ENCODE results near the gene CSNK2B. TPM values are rescaled to one million over a fixed set of nuclear protein-coding genes. Genes with fewer than 3 reads are reported as not detected.

CSNK2B gene
- total RNA-seq, 1 experiment from 2014 or later = 219 TPM

- peaks cover 5% of the 10 kb centered on the region; the same call in 1 of the 2 replicates for H3K36me3 ChIP-seq (ENCODE audit: control insufficient read depth, insufficient read depth, low read length)
Measured at GRCh38 chr6:31660381-31661261, 5.3 kb upstream of the CSNK2B start, which contains the start of gene C6orf47. Gene C6orf47, minus strand, starts transcription at chr6:31660778. Its CDS starts 831 bp downstream, at chr6:31659947.

More at GRCh38 chr6:31660381-31661261, 5.3 kb upstream of the CSNK2B start, which contains the start of gene C6orf47:
- no TSS peak for BruUV-seq (replicated peaks)
- CTCF ChIA-PET = interaction anchor here (0.7 kb wide), 1 partner anchor 9 kb away, joined by 6 read pairs; no protein-coding TSS in a partner anchor
- intact Hi-C loops (cut with micrococcal nuclease; ENCODE audit: unreplicated experiment) (no loop called here), in situ Hi-C loops (cut with HindIII; ENCODE audit: low pct_unique_long_range_greater_than_20kb, low sequenced_read_pairs) (no loop called here)
- POLR2A ChIA-PET = interaction anchor here (0.6 to 2.3 kb wide), 4 partner anchors 8 to 441 kb away, joined by 3 to 10 read pairs (median 6); partner anchors contain the start of genes BAG6 and HSPA1B
- no peak for DNase-seq (ENCODE audit: low read depth, low spot score)
- Histone ChIP-seq H3K9me3 (ENCODE audit: control insufficient read depth, insufficient read depth, low read depth, low read length) (no peaks in the 10 kb centered on the region), H3K27ac (ENCODE audit: low read length) (peak within 1 kb of the TSS; percentile 98), H3K27me3 (ENCODE audit: control insufficient read depth, insufficient read depth, low read length) (no peaks in the 10 kb centered on the region), H3K4me3 (ENCODE audit: low read depth in 2 of 2, low read length in 2 of 2) (peak within 1 kb of the TSS; percentile 99), H3K4me1 (ENCODE audit: control insufficient read depth, insufficient read depth, low read length) (peaks cover 31% of the 10 kb centered on the region)
- peak; percentile 89 for ATAC-seq
- TF ChIP-seq REST (IDR thresholded peaks at IDR 0.05; ENCODE audit: insufficient read depth in 1 of 2, low read depth in 2 of 2, low read length in 1 of 2) (peak in 1 of 2 experiments; percentile 50; a peak in 1 of 4 replicates), SIN3A (IDR thresholded peaks at IDR 0.05; ENCODE audit: borderline replicate concordance, insufficient read depth, low read depth, low read length) (peak; percentile 47; the same call in 1 of the 2 replicates), CTCF (IDR thresholded peaks at IDR 0.05) (no peak), TCF7L2 (IDR thresholded peaks at IDR 0.05; ENCODE audit: low read depth, low read length) (no peak), POLR2AphosphoS5 (IDR thresholded peaks at IDR 0.05; ENCODE audit: low read depth, low read length) (peak; percentile 92)

Data from Panc1 (cell line).